GM21526 (cell line): ENCODE results near the gene DTWD2.

Source experiments
- ATAC-seq: cut with Tn5 transposase; IDR thresholded peaks from one replicate; pipeline ENCODE4 v1.9.1; 2021; ENCODE audit warnings: moderate library complexity; ENCODE audit not compliant: unreplicated experiment, low FRiP score

The DTWD2 gene

GRCh38 chr5:118791926-118792734 lies 196.2 kb downstream of the DTWD2 start:
- peak; percentile 98 for ATAC-seq

- no peak for ATAC-seq
These were observed 199.0 kb downstream of the DTWD2 start for GRCh38 chr5:118789366-118789765.

GRCh38 chr5:118788351-118788750 lies 200.0 kb downstream of the DTWD2 start:
- ATAC-seq = no peak
